ENCODE results near the gene AXIN1. TPM values are rescaled to one million over a fixed set of nuclear protein-coding genes. Genes with fewer than 3 reads are reported as not detected.
"Not testable (repeated sequence)": the region's sequence is repeated elsewhere in the genome, so short reads cannot be mapped to it uniquely, and the experiment has no call there.

The AXIN1 gene
- total RNA-seq, 2 donors from 2014 or later, result 31.2 to 35.2 TPM

DNA sequence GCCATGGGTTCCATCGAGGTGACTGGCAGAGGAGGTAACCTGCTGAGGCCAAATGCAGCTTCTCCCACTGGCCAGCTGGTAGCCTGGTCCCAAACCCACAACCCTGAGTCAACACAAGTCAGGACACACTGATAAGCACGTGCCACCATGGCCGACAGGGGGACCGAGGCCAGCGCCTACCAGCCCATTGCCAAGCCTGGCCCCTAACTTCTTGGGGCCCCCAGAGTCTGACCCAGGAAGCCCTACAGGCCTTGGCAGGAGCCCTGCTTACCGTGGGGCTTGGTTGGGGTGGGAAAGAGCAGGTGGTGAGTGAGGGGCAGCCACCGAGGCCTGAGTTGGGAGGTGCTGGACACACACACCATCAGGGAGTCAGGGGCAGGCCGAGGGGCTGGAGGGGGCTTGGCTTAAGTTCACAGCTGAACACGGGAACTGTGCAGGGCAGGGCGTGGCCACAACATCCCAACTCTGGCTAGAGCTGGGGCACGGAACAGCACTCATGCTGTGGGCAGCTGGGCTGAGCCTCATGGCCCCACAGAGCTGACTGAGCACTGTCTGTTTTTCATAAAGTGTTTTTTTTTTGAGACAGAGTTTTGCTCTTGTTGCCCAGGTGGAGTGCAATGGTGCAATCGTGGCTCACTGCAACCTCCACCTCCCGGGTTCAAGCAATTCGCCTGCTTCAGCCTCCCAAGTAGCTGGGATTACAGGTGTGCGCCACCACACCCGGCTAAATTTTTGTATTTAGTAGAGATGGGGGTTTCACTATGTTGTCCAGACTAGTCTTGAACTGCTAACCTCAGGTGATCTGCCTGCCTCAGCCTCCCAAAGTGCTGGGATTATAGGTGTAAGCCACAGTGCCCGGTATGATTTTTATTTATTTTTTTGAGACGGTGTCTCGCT is 12.3 kb upstream of the AXIN1 start:
- TF ChIP-seq, protein P1, sequence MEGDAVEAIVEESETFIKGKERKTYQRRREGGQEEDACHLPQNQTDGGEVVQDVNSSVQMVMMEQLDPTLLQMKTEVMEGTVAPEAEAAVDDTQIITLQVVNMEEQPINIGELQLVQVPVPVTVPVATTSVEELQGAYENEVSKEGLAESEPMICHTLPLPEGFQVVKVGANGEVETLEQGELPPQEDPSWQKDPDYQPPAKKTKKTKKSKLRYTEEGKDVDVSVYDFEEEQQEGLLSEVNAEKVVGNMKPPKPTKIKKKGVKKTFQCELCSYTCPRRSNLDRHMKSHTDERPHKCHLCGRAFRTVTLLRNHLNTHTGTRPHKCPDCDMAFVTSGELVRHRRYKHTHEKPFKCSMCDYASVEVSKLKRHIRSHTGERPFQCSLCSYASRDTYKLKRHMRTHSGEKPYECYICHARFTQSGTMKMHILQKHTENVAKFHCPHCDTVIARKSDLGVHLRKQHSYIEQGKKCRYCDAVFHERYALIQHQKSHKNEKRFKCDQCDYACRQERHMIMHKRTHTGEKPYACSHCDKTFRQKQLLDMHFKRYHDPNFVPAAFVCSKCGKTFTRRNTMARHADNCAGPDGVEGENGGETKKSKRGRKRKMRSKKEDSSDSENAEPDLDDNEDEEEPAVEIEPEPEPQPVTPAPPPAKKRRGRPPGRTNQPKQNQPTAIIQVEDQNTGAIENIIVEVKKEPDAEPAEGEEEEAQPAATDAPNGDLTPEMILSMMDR (IDR thresholded peaks at IDR 0.05), result no peak
- TF ChIP-seq POLR2AphosphoS5 (IDR thresholded peaks at IDR 0.05), result no peak
- no peak for TF ChIP-seq POLR2A (IDR thresholded peaks at IDR 0.05)
- 60% methylated on average over 19 of the region's 19 CpGs for WGBS

DNA sequence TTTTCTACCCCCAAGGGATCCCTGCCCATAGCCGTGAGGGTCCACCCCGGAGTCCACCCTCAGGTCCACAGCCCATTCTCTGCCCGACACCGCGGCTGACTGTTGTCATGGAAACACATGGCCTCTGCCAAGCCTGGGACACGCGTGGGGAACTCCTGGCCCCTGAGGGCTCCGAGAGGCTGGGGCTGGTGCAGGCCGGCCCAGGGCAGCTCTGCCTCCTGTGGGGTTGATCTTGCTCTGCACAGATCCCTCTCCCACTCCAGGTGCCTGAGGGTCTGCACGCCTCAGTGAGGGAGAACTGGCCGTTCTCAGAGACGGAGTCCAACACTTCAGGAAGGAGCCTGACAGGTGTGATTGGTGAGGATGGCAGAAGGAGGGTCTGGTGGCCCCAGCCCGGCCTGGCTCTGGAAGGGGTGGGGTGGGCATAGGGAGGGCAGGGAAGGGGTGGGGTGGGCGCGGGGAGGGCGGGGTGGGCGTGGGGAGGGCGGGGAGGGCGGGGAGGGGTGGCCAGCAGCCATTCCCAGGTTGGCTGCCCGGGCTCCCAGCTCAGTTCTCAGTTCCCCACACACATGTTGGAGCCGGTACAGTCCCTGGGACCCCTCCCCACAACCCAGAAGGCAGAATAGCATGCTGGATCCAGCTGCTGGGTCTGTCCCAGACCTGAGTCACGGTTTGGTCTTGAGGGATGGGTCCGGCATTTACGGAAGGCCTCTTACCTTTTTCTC is 11.4 kb upstream of the AXIN1 start:
- no peak for DNase-seq (ENCODE audit: low spot score)
- no peaks in the 10 kb centered on the region for H3K9me3 ChIP-seq
- H3K4me3 ChIP-seq, result no peak overlapping the region
- TF ChIP-seq POLR2AphosphoS5 (IDR thresholded peaks at IDR 0.05) (no peak), POLR2A (IDR thresholded peaks at IDR 0.05) (no peak)
- TF ChIP-seq, protein P1 (IDR thresholded peaks at IDR 0.05), result no peak
- H3K36me3 ChIP-seq, result peaks cover 0 to 14% of the 10 kb centered on the region in 2 donors
- 21% methylated on average over 14 of the region's 24 CpGs for WGBS
- H3K4me1 ChIP-seq (replicated peaks), result no peaks in the 10 kb centered on the region
- H3K27me3 ChIP-seq (replicated peaks; ENCODE audit: insufficient read depth), result no peaks in the 10 kb centered on the region
- intact Hi-C loops (cut with DNase I), result loop anchor here (5.0 kb wide), 1 partner anchor 257 kb away; no protein-coding TSS in a partner anchor
- H3K27ac ChIP-seq, result no peak overlapping the region

More for the DNA sequence above, 12.3 kb upstream of the AXIN1 start:
- no peak for DNase-seq (ENCODE audit: low spot score)
- no peaks in the 10 kb centered on the region for H3K9me3 ChIP-seq
- no peak overlapping the region for H3K4me3 ChIP-seq
- no peaks in the 10 kb centered on the region for H3K27me3 ChIP-seq (replicated peaks; ENCODE audit: insufficient read depth)
- intact Hi-C loops (cut with DNase I), result loop anchor here (5.0 kb wide), 1 partner anchor 258 kb away; no protein-coding TSS in a partner anchor
- peaks cover 0 to 16% of the 10 kb centered on the region in 2 donors for H3K36me3 ChIP-seq
- H3K27ac ChIP-seq, result no peak overlapping the region
- H3K4me1 ChIP-seq (replicated peaks), result peaks cover 5% of the 10 kb centered on the region

DNA sequence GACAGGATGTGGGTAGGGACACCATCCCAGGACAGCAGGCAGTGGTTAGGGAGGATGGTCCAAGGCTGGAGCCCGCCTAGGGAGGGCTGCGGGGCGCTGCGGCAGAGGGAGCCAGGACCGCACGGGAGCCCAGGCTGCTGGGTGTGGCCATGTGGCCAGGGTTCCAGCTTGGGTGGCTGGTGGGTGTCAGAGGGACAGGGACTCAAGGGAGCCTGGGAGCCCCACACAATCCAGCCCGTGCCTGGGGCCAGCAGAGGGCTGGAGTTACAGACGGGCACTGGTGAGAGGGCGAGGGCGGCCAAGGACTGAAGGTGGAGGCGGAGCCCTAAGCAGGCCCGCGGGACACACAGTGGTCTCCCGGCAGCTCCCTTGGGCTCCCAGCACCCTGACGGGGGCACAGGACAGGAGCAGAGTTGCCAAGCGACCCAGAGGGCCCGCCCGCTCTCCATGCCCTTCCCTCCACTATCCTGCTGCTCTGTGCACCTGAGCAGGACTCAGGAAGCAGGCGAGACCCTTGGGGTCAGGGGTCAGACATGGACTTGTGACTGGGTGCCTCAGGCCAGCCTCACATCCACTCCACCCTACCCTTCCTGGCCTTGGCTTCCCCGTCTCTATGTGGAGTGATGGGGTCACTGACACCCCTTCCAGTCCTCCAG is 10.7 kb upstream of the AXIN1 start:
- no peak overlapping the region for H3K4me3 ChIP-seq
- TF ChIP-seq, protein P1 (IDR thresholded peaks at IDR 0.05), result no peak
- no peak for TF ChIP-seq POLR2AphosphoS5 (IDR thresholded peaks at IDR 0.05)
- TF ChIP-seq POLR2A (IDR thresholded peaks at IDR 0.05), result no peak
- peaks cover 0 to 9% of the 10 kb centered on the region in 2 donors for H3K36me3 ChIP-seq
- intact Hi-C loops (cut with DNase I), result loop anchor here (5.0 kb wide), 1 partner anchor 256 kb away; no protein-coding TSS in a partner anchor
- H3K4me1 ChIP-seq (replicated peaks), result no peaks in the 10 kb centered on the region
- H3K27me3 ChIP-seq (replicated peaks; ENCODE audit: insufficient read depth), result no peaks in the 10 kb centered on the region
- no peak overlapping the region for H3K27ac ChIP-seq
- WGBS, result 50% methylated on average over 18 of the region's 20 CpGs
- no peak for DNase-seq (ENCODE audit: low spot score)
- no peaks in the 10 kb centered on the region for H3K9me3 ChIP-seq

DNA sequence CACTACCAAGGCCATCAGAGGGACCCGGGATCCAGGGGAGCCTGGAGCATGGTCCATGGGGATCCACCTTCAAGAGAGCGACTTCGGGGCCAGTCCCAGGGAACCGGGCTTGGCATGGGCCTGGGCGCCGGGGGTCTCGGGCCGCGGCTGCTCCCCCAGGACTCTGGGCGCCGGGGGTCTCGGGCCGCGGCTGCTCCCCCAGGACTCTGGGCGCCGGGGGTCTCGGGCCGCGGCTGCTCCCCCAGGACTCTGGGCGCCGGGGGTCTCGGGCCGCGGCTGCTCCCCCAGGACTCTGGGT is 10.1 kb upstream of the AXIN1 start:
- H3K9me3 ChIP-seq; H3K27ac ChIP-seq; H3K27me3 ChIP-seq (replicated peaks; ENCODE audit: insufficient read depth); H3K4me1 ChIP-seq (replicated peaks); H3K36me3 ChIP-seq; H3K4me3 ChIP-seq; DNase-seq (ENCODE audit: low spot score): not testable (repeated sequence)
- intact Hi-C loops (cut with DNase I), result loop anchor here (5.0 kb wide), 1 partner anchor 255 kb away; no protein-coding TSS in a partner anchor
- WGBS, result 77% methylated on average over 18 of the region's 24 CpGs

Measured in prostate gland (tissue), 2 donors.